ENCODE measurements around the gene VSIG2.

GRCh38 chr11:124760806-124761205 lies 8.8 kb upstream of the VSIG2 start:
- no peak for TF ChIP-seq POLR2A (IDR thresholded peaks at IDR 0.05)
- TF ChIP-seq CTCF (IDR thresholded peaks at IDR 0.05) = no peak
- TF ChIP-seq EP300 (IDR thresholded peaks at IDR 0.05) = no peak

All from gastroesophageal sphincter (tissue), 3 donors.